GM19099 (cell line): ENCODE data around the gene ZNF219.

Experiments
- POLR2A ChIP-seq: IDR thresholded peaks from 3 replicates; pipeline ENCODE4 v1.6.1; 2011; ENCODE audit warnings: low read depth; ENCODE audit not compliant: insufficient read length; ENCODE audit errors: extremely low read depth

ZNF219 gene

DNA sequence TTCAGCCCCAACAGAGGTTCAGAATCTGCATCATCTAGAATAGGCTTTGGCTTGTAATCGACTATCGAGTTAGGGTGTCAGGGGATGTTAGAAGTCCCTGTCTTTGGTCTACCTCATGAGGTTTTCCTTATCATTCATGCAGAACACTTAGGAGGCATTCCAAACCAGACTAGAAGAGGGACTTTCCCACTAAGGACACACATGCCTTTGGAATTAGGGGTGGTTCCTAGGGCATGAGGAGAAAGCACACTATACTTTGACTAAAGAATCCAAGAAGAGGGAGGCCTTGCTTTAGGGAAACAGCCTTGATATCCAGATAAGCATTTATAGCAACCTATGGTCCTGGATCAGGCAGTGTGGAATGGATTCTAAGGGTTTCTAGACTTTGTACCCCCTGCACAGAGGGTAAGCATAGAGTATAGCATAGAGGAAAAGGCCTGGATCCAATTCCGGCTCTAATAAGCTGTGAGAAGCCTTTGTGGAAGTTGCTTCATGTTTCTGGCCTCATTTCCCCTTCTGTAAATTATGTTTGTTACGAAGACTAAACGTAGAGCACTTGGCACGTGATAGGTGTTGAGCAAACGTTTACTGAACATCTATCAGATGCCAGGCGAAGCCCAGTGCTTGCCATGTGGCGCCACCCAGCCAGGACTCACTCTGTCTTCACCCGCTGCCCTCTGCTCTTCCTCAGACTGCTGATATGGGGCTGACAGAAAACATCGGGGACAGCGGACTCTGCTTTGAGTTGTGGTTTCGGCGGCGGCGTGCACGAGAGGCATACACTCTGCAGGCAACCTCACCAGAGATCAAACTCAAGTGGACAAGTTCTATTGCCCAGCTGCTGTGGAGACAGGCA lies 13.2 kb downstream of the ZNF219 start:
- no peak for TF ChIP-seq POLR2A

DNA sequence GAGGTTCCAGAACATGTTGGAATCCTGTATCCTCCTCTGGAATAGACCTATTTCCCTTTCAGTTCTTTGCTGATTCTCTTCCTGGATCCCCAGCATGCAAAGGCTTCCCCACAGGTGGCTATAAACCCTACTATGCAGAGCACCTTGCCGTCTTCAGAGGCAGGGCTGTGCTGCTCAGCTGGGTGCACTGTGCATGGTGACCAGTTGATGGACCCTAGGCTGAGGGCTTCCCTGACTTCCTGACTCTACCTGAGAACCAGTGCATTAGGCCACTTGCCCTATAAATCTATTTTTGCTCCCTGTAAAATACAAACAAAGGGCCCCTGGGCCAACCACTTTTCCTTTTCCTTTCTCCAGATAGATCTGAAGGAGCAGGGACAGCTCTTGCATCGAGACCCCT lies 14.1 kb downstream of the ZNF219 start:
- TF ChIP-seq POLR2A, result no peak

DNA sequence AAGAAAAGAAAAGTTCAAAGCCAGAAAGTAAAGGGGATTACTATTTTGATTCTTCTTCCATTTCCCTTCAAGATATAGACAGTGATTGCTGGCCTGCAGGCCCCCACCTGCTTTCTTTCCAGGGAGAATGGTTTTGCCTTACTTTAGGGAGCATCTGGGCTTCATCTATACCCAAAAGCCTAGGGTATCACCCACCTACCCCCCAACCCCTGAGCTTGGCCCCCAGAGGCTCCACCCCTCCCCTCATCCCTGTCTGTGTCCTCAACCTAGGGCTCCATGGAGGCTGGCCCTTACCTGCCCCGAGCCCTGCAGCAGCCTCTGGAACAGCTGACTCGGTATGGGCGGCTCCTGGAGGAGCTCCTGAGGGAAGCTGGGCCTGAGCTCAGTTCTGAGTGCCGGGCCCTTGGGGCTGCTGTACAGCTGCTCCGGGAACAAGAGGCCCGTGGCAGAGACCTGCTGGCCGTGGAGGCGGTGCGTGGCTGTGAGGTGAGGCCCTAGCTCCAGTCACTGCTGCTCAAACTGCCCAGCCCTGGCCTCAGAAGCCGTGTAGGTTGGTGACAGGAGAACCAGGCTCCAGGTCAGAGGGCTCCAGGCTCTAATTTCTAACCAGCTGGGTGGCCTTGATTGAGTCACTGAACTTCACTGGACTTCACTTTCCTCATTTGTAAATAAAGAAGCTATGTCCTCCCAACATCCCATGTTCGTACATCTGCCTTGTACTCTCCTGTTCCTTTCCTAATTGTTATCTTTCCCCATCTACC lies 14.7 kb downstream of the ZNF219 start:
- TF ChIP-seq POLR2A, result no peak

DNA sequence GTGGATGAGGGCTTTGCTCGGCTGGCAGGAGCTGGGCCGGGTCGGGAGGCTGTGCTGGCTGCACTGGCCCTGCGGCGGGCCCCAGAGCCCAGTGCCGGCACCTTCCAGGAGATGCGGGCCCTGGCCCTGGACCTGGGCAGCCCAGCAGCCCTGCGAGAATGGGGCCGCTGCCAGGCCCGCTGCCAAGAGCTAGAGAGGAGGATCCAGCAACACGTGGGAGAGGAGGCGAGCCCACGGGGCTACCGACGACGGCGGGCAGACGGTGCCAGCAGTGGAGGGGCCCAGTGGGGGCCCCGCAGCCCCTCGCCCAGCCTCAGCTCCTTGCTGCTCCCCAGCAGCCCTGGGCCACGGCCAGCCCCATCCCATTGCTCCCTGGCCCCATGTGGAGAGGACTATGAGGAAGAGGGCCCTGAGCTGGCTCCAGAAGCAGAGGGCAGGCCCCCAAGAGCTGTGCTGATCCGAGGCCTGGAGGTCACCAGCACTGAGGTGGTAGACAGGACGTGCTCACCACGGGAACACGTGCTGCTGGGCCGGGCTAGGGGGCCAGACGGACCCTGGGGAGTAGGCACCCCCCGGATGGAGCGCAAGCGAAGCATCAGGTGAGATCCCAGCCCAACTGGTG lies 16.8 kb downstream of the ZNF219 start:
- no peak for TF ChIP-seq POLR2A

DNA sequence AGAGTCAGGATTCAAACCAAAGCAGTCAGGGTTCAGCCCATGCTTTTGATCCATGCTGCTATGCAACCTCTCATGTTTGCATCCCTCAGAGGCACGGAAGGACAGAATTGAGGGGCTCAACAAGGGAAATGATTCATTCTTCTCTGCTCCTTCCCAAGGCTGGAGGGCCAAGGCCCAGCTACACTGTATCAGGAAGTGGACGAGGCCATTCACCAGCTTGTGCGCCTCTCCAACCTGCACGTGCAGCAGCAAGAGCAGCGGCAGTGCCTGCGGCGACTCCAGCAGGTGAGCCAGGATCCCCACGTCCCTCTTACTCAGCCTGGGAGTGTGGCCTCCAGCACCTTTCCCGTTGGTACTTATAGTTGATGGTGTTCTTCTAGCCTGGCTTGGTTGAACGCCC lies 19.7 kb downstream of the ZNF219 start:
- no peak for TF ChIP-seq POLR2A

DNA sequence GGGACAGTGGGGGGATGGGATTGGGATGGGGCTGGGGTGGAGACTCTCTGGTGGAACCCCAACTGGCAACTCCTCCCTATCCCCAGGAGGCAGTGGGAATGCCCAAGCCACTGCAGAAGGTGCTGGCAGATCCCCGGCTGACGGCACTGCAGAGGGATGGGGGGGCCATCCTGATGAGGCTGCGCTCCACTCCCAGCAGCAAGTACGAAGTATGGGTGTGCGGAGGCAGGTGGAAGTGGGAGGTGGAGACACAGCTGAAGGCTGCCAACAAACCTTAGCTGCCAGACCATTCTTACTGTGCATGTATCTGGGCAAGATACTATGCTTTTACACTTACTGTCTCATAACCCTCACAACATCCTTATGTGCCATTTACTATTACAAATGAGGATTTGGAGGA lies 20.2 kb downstream of the ZNF219 start:
- TF ChIP-seq POLR2A, result no peak

DNA sequence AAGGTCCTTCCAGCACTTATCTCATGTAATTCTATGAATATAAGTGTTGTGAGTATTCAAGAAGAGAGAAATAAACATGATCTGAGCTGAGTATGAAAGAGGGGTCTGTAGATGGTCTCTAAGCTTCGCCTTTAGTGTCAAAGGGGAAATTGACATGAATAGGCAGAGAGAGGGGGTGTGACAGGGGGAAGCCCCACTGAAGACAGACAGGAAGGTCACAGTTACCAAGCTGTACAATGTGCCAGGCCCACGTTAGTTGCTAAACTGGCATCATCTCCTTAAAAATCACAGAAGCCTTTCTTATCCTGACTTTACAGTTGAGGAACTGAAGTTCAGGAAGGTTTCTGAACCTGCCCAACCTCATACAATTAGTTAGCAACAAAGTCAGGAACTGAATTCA lies 20.8 kb downstream of the ZNF219 start:
- no peak for TF ChIP-seq POLR2A

DNA sequence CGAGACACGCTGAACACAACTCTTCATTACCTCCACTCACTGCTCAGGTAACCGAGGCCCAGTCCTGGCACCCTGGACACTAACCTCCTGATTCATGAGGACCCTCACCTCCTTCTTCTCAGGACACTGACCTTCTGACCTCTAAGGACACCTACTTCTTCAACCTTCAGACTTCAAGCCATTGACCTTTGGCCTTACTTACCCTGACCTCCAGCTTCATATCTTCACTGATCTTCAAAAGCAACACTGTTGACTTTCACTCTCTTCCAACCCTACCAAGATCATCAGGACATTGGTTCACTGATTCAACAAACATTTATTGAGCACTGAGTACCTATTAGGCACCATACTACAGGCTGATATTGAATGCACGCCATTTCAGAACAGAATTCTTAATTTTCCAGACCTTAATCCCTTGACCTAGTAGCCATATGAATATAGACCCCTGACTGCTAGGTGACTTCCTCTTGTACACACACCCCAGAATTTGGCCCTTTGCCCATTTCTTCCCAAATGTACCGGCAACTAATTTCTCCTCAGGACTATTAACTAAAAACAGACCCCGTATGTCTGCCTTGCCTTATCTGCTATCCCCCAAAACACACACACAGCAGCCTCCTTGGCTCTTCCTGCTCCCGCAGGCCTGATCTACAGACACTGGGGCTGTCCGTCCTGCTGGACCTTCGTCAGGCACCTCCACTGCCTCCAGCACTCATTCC lies 22.6 kb downstream of the ZNF219 start:
- no peak for TF ChIP-seq POLR2A

DNA sequence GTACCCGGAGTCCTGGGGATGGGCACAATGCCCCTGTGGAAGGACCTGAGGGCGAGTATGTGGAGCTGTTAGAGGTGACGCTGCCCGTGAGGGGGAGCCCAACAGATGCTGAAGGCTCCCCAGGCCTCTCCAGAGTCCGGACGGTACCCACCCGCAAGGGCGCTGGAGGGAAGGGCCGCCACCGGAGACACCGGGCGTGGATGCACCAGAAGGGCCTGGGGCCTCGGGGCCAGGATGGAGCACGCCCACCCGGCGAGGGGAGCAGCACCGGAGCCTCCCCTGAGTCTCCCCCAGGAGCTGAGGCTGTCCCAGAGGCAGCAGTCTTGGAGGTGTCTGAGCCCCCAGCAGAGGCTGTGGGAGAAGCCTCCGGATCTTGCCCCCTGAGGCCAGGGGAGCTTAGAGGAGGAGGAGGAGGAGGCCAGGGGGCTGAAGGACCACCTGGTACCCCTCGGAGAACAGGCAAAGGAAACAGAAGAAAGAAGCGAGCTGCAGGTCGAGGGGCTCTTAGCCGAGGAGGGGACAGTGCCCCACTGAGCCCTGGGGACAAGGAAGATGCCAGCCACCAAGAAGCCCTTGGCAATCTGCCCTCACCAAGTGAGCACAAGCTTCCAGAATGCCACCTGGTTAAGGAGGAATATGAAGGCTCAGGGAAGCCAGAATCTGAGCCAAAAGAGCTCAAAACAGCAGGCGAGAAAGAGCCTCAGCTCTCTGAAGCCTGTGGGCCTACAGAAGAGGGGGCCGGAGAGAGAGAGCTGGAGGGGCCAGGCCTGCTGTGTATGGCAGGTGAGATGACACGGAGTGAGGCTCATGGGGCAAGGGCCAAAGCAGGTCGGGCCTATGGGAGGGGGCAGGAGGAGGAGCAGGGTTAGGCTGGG lies 23.8 kb downstream of the ZNF219 start:
- TF ChIP-seq POLR2A, result no peak

DNA sequence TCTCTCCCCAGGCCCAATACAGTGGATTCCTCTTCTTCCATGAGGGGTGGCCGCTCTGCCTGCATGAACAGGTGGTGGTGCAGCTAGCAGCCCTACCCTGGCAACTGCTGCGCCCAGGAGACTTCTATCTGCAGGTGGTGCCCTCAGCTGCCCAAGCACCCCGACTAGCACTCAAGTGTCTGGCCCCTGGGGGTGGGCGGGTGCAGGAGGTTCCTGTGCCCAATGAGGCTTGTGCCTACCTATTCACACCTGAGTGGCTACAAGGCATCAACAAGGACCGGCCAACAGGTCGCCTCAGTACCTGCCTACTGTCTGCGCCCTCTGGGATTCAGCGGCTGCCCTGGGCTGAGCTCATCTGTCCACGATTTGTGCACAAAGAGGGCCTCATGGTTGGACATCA lies 24.5 kb downstream of the ZNF219 start:
- TF ChIP-seq POLR2A, result no peak

DNA sequence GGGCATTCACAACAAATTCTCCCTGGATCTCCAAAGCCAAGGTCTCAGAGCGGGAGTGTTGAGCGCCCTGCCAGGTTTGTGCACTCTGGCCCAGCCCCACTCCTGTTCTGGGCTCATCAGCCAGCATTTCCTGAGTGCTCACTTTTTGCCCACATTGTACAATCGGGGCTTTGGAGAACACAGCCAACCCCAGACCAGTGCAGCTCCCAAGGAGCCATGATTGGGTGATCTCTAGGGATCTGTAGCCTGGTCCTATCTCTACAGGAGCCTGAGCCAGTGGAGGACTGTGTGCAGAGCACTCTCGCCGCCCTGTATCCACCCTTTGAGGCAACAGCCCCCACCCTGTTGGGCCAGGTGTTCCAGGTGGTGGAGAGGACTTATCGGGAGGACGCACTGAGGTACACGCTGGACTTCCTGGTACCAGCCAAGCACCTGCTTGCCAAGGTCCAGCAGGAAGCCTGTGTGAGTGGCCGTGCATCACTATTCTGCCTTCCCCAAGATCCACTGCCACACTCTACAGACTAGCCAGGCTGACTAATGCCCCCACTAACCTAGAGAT lies 25.6 kb downstream of the ZNF219 start:
- no peak for TF ChIP-seq POLR2A

DNA sequence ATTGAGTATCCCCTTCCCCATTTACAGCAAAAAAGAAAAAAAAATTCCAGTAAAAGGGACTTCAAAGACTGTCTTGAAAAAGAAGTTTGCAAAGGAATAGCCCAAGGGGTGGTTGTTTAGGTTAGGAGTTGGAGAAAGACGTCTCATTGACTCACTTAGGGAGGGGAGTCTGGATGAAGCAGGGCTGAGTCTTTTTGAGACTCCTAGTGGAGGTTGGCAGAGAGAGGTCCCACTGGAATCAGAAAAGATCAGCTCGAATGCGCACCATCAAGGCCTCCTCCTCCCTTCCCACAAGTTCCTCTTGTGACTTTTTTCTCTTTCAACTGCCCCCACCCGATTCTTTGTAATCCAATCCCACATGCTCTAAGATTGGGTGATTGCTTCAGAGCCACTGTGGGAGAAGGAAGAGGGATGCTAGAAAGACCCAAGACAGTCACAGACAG lies 26.4 kb downstream of the ZNF219 start:
- no peak for TF ChIP-seq POLR2A

DNA sequence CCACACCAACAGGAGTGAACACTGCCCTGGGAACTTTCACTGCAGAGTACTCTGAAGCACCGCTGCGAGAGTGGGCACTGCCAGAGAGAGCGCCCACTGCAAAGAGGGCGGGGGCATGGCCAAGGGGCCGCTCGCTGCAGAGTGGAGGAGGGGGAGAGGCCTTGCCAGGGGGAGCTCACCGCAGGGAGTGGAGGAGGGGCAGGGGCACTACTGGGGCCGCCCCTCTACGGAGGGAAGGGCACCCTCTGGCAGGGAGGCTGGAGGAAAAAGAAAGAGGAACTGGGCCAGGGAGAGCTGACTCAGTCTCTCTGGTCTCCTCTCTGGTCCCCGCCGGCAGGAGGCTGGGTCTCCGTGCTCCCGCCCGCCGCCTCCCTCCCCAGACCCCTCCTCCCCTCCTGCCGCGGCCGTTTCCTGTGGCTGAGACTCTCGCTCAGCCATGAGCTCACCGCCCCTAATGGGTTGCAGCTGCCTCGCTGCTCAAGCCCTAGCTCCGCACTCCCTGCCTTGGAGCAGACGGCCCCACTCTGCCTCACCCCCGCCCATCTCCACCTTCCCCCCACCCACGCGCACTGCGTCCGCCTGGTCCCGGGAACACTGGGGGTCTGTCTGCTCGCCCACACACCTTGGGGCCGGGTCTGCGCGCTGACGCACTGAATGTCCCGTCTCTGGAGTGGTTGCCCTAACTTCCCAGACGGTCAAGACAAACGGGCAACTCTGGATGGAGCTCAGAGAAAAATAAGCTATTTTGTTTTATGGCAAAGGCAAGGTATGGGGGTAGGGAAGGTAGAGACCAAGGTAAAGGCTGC lies 27.0 kb downstream of the ZNF219 start:
- TF ChIP-seq POLR2A, result no peak
